HepG2 (cell line): Measurements from ENCODE around the gene SLC25A25. TPM values are rescaled to one million over a fixed set of nuclear protein-coding genes. Genes with fewer than 3 reads are reported as not detected.
A peak's percentile ranks its signal among the peaks of the same experiment; 100 is the strongest.

Source experiments
- AHR ChIP-seq: IDR thresholded peaks from 2 replicates; pipeline ENCODE4 v1.6.1; 2018; ENCODE audit warnings: missing genetic modification reagents, missing compliant biosample characterization
- AKAP8 ChIP-seq: sonication (generic); formaldehyde crosslinking; IDR thresholded peaks from 2 replicates; pipeline ENCODE4 v1.5.1; 2020; ENCODE audit warnings: mild to moderate bottlenecking, missing genetic modification reagents
- BHLHE40 ChIP-seq: IDR thresholded peaks from 2 replicates; pipeline ENCODE4 v1.6.1; 2011; ENCODE audit warnings: low read length, improper control_type of control experiment
- CBX2 ChIP-seq, 2 experiments: fragments of 200-600 bp in 1 of 2; sonication (generic); formaldehyde crosslinking in 1 of 2; IDR thresholded peaks; 2 replicates each; pipeline versions ENCODE4 v1.7.0 to v1.8.1; 2018 to 2022; ENCODE audit warnings: low read depth in 2 of 2, low read length in 1 of 2, mild to moderate bottlenecking in 1 of 2, missing genetic modification reagents in 1 of 2
- EP300 ChIP-seq, 3 experiments: sonication (generic) in 1 of 3; formaldehyde crosslinking in 1 of 3; IDR thresholded peaks; 2 replicates each; pipeline versions ENCODE4 v1.5.1 to v1.6.1; 2011 to 2020; ENCODE audit warnings: low read depth in 2 of 3, low read length in 2 of 3, borderline replicate concordance in 1 of 3, improper control_type of control experiment in 1 of 3, mild to moderate bottlenecking in 1 of 3, missing genetic modification reagents in 1 of 3, moderate library complexity in 1 of 3
- PRMT3 ChIP-seq: sonication (generic); formaldehyde crosslinking; IDR thresholded peaks from 2 replicates; pipeline ENCODE4 v1.8.1; 2022; ENCODE audit warnings: low read depth, mild to moderate bottlenecking, moderate library complexity, missing genetic modification reagents, borderline replicate concordance
- SNRNP70 ChIP-seq: fragments of 200-400 bp; formaldehyde crosslinking; IDR thresholded peaks from 2 replicates; pipeline ENCODE4 v1.6.1; 2017; ENCODE audit warnings: mild to moderate bottlenecking, low read depth, low read length, moderate library complexity
- YEATS2 ChIP-seq: sonication (generic); formaldehyde crosslinking; IDR thresholded peaks from 2 replicates; pipeline ENCODE4 v1.4.0; 2020; ENCODE audit warnings: missing genetic modification reagents, borderline replicate concordance
- ZBTB1 ChIP-seq: sonication (generic); formaldehyde crosslinking; IDR thresholded peaks from 2 replicates; pipeline ENCODE4 v1.4.0; 2020; ENCODE audit warnings: missing genetic modification reagents, borderline replicate concordance
- ZFP36L1 ChIP-seq: sonication (generic); formaldehyde crosslinking; IDR thresholded peaks from 2 replicates; pipeline ENCODE4 v1.8.0; 2022; ENCODE audit warnings: mild to moderate bottlenecking, missing genetic modification reagents, moderate library complexity
- ZKSCAN8 ChIP-seq: IDR thresholded peaks from 2 replicates; pipeline ENCODE4 v1.6.1; 2016; ENCODE audit warnings: borderline replicate concordance, missing genetic modification reagents, missing compliant biosample characterization
- ZNF260 ChIP-seq: sonication (generic); formaldehyde crosslinking; IDR thresholded peaks from 2 replicates; pipeline ENCODE4 v1.4.0; 2020; ENCODE audit warnings: missing genetic modification reagents, low read depth, mild to moderate bottlenecking, borderline replicate concordance
- ZNF329 ChIP-seq: sonication (generic); formaldehyde crosslinking; IDR thresholded peaks from 2 replicates; pipeline ENCODE4 v1.9.0; 2021; ENCODE audit warnings: low read depth, mild to moderate bottlenecking, missing genetic modification reagents
- ZNF670 ChIP-seq: sonication (generic); formaldehyde crosslinking; IDR thresholded peaks from 2 replicates; pipeline ENCODE4 v1.8.0; 2022; ENCODE audit warnings: mild to moderate bottlenecking, missing genetic modification reagents, borderline replicate concordance
- ZNF788 ChIP-seq: sonication (generic); formaldehyde crosslinking; IDR thresholded peaks from 2 replicates; pipeline ENCODE4 v1.5.0; 2020; ENCODE audit warnings: mild to moderate bottlenecking, missing genetic modification reagents, borderline replicate concordance
- polyA plus RNA-seq, 8 experiments: library from polyadenylated mRNA; depleted of rRNA in 3 of 8; stranded (reverse) in 7 of 8; unstranded in 1 of 8; fragments of >200 nt; fragmentation: Illumina TruSeq in 4 of 8; extraction: Trizol in 4 of 8; gene quantifications; 2 replicates each; pipeline versions ENCODE4 v1.2.1 to v1.2.3, GENCODE V29; 2011 to 2016; ENCODE audit warnings: low read depth in 4 of 8, missing spikeins in 1 of 8, mixed read lengths in 1 of 8; ENCODE audit not compliant: insufficient read depth in 1 of 8
- total RNA-seq, 5 experiments: library from RNA; depleted of rRNA; stranded (reverse); fragments of >200 nt; fragmentation: Illumina TruSeq; extraction: Trizol; gene quantifications; 2 replicates each; pipeline ENCODE4 v1.2.3, GENCODE V29; 2016; ENCODE audit warnings: low read depth in 1 of 5
- TF ChIP-seq, protein P1 (sequence below): sonication (generic); formaldehyde crosslinking; IDR thresholded peaks from 2 replicates; pipeline ENCODE4; 2020; ENCODE audit warnings: missing genetic modification reagents, mild to moderate bottlenecking, borderline replicate concordance
- TF ChIP-seq, protein P2 (sequence below): sonication (generic); formaldehyde crosslinking; conservative IDR thresholded peaks from 2 replicates; pipeline ENCODE4 v1.8.1; 2023; ENCODE audit warnings: missing genetic modification reagents
- TF ChIP-seq, protein P3 (sequence below): IDR thresholded peaks from 2 replicates; pipeline ENCODE4 v1.6.1; 2012; ENCODE audit warnings: inconsistent platforms
- TF ChIP-seq, protein P4 (sequence below): IDR thresholded peaks from 2 replicates; pipeline ENCODE4 v1.6.1; 2016; ENCODE audit warnings: low read depth, control low read depth
- TF ChIP-seq, protein P5 (sequence below): sonication (generic); formaldehyde crosslinking; IDR thresholded peaks from 2 replicates; pipeline ENCODE4 v1.8.0; 2023; ENCODE audit warnings: mild to moderate bottlenecking, missing genetic modification reagents

SLC25A25 gene
- total and polyA plus RNA-seq, 2 of the 13 experiments (the other 11 are each of a cell fraction or from before 2014, with no cell fraction given), result 10.5 to 24.8 TPM

DNA sequence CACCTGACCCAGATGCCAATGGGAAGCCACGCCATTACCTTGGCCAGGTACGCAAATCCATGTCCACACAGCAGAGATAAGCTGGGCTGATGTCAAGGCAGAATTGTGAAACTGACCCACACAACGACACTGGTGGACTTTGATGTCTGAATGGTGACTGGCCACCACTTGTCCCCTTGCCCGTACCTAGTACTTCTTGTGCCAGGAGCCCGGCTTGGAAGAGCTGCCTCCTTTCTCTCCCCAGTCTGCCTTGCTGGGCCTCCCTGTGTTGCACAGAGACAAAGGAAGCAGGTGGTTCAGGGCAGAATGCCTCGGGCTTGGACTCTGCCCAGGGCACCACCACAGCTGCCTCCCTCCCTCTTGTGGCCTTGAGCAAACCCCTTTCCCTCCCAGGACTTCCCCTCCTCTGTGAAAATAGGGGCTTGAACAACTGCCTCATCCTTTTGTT lies 36.2 kb downstream of the SLC25A25 start (continued):
- TF ChIP-seq AHR (no peak), EP300 (IDR thresholded peaks at IDR 0.05; ENCODE audit: low read depth in 2 of 2, low read length in 2 of 2) (peak; percentile 56 to 57; a peak in 3 of 4 replicates), EP300 (CRISPR knock-in tag; IDR thresholded peaks at IDR 0.05; ENCODE audit: borderline replicate concordance) (no peak; the same call in 1 of the 2 replicates), ZFP36L1 (CRISPR knock-in tag) (0 out of 2 replicates have a peak, but pooled peaks have one; percentile 71), YEATS2 (CRISPR knock-in tag) (0 out of 2 replicates have a peak, but pooled peaks have one; percentile 41), ZKSCAN8 (CRISPR knock-in tag) (peak; percentile 55; the same call in 1 of the 2 replicates), BHLHE40 (no peak; the same call in 1 of the 2 replicates), CBX2 (IDR thresholded peaks at IDR 0.05; ENCODE audit: low read depth, low read length) (no peak), CBX2 (CRISPR knock-in tag; IDR thresholded peaks at IDR 0.05; ENCODE audit: low read depth) (no peak), ZNF670 (CRISPR knock-in tag) (no peak; the same call in 1 of the 2 replicates), AKAP8 (CRISPR knock-in tag) (peak; percentile 52; the same call in 1 of the 2 replicates), ZNF260 (no peak), SNRNP70 (no peak), PRMT3 (CRISPR knock-in tag) (no peak), ZNF788 (CRISPR knock-in tag) (peak; percentile 72; the same call in 1 of the 2 replicates), ZNF329 (0 out of 2 replicates have a peak, but pooled peaks have one; percentile 25), ZBTB1 (CRISPR knock-in tag) (no peak)
- TF ChIP-seq, protein P1, sequence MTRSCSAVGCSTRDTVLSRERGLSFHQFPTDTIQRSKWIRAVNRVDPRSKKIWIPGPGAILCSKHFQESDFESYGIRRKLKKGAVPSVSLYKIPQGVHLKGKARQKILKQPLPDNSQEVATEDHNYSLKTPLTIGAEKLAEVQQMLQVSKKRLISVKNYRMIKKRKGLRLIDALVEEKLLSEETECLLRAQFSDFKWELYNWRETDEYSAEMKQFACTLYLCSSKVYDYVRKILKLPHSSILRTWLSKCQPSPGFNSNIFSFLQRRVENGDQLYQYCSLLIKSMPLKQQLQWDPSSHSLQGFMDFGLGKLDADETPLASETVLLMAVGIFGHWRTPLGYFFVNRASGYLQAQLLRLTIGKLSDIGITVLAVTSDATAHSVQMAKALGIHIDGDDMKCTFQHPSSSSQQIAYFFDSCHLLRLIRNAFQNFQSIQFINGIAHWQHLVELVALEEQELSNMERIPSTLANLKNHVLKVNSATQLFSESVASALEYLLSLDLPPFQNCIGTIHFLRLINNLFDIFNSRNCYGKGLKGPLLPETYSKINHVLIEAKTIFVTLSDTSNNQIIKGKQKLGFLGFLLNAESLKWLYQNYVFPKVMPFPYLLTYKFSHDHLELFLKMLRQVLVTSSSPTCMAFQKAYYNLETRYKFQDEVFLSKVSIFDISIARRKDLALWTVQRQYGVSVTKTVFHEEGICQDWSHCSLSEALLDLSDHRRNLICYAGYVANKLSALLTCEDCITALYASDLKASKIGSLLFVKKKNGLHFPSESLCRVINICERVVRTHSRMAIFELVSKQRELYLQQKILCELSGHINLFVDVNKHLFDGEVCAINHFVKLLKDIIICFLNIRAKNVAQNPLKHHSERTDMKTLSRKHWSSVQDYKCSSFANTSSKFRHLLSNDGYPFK (CRISPR knock-in tag), result peak; percentile 65; the same call in 1 of the 2 replicates
- TF ChIP-seq, protein P2, sequence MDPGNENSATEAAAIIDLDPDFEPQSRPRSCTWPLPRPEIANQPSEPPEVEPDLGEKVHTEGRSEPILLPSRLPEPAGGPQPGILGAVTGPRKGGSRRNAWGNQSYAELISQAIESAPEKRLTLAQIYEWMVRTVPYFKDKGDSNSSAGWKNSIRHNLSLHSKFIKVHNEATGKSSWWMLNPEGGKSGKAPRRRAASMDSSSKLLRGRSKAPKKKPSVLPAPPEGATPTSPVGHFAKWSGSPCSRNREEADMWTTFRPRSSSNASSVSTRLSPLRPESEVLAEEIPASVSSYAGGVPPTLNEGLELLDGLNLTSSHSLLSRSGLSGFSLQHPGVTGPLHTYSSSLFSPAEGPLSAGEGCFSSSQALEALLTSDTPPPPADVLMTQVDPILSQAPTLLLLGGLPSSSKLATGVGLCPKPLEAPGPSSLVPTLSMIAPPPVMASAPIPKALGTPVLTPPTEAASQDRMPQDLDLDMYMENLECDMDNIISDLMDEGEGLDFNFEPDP, result no peak
- TF ChIP-seq, protein P3, sequence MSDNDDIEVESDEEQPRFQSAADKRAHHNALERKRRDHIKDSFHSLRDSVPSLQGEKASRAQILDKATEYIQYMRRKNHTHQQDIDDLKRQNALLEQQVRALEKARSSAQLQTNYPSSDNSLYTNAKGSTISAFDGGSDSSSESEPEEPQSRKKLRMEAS, result no peak
- TF ChIP-seq, protein P4, sequence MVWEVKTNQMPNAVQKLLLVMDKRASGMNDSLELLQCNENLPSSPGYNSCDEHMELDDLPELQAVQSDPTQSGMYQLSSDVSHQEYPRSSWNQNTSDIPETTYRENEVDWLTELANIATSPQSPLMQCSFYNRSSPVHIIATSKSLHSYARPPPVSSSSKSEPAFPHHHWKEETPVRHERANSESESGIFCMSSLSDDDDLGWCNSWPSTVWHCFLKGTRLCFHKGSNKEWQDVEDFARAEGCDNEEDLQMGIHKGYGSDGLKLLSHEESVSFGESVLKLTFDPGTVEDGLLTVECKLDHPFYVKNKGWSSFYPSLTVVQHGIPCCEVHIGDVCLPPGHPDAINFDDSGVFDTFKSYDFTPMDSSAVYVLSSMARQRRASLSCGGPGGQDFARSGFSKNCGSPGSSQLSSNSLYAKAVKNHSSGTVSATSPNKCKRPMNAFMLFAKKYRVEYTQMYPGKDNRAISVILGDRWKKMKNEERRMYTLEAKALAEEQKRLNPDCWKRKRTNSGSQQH (CRISPR knock-in tag), result no peak
- TF ChIP-seq, protein P5, sequence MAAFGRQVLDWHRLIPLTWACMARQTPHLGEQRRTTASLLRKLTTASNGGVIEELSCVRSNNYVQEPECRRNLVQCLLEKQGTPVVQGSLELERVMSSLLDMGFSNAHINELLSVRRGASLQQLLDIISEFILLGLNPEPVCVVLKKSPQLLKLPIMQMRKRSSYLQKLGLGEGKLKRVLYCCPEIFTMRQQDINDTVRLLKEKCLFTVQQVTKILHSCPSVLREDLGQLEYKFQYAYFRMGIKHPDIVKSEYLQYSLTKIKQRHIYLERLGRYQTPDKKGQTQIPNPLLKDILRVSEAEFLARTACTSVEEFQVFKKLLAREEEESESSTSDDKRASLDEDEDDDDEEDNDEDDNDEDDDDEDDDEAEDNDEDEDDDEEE (CRISPR knock-in tag), result no peak
